ENCODE data around the gene CPNE5.

CPNE5 gene

GRCh38 chr6:36759148-36759759, 80.0 kb downstream of the CPNE5 start:
- ChIA-PET POLR2A (interaction anchor here (0.5 to 1.5 kb wide), 4 partner anchors 69 to 161 kb away, joined by 3 to 7 read pairs (median 4); no protein-coding TSS in a partner anchor), CTCF (interaction anchor here (0.5 to 19.6 kb wide), 77 partner anchors 8 to 553 kb away, joined by 3 to 521 read pairs (median 4); partner anchors contain the start of genes C6orf89 and RAB44)

GRCh38 chr6:36758516-36759147, 80.6 kb downstream of the CPNE5 start:
- no peak overlapping the region for H3K4me3 ChIP-seq (ENCODE audit: low read depth, low read length)
- no peak for DNase-seq (ENCODE audit: low read depth, low spot score)
- POLR2A ChIA-PET: interaction anchor here (1.0 to 1.5 kb wide), 3 partner anchors 69 to 160 kb away, joined by 3 to 7 read pairs (median 6); no protein-coding TSS in a partner anchor
- TF ChIP-seq, protein P1, sequence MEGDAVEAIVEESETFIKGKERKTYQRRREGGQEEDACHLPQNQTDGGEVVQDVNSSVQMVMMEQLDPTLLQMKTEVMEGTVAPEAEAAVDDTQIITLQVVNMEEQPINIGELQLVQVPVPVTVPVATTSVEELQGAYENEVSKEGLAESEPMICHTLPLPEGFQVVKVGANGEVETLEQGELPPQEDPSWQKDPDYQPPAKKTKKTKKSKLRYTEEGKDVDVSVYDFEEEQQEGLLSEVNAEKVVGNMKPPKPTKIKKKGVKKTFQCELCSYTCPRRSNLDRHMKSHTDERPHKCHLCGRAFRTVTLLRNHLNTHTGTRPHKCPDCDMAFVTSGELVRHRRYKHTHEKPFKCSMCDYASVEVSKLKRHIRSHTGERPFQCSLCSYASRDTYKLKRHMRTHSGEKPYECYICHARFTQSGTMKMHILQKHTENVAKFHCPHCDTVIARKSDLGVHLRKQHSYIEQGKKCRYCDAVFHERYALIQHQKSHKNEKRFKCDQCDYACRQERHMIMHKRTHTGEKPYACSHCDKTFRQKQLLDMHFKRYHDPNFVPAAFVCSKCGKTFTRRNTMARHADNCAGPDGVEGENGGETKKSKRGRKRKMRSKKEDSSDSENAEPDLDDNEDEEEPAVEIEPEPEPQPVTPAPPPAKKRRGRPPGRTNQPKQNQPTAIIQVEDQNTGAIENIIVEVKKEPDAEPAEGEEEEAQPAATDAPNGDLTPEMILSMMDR (IDR thresholded peaks at IDR 0.05; ENCODE audit: insufficient read depth, low read length, missing control alignments): no peak
- CTCF ChIA-PET: interaction anchor here (0.6 to 19.6 kb wide), 63 partner anchors 7 to 554 kb away, joined by 3 to 521 read pairs (median 5); partner anchors contain the start of genes C6orf89 and RAB44

More at GRCh38 chr6:36759148-36759759, 80.0 kb downstream of the CPNE5 start:
- TF ChIP-seq, protein P1 (IDR thresholded peaks at IDR 0.05; ENCODE audit: insufficient read depth, low read length, missing control alignments): peak; percentile 99
- no peak for DNase-seq (ENCODE audit: low read depth, low spot score)
- no peak overlapping the region for H3K4me3 ChIP-seq (ENCODE audit: low read depth, low read length)

DNA sequence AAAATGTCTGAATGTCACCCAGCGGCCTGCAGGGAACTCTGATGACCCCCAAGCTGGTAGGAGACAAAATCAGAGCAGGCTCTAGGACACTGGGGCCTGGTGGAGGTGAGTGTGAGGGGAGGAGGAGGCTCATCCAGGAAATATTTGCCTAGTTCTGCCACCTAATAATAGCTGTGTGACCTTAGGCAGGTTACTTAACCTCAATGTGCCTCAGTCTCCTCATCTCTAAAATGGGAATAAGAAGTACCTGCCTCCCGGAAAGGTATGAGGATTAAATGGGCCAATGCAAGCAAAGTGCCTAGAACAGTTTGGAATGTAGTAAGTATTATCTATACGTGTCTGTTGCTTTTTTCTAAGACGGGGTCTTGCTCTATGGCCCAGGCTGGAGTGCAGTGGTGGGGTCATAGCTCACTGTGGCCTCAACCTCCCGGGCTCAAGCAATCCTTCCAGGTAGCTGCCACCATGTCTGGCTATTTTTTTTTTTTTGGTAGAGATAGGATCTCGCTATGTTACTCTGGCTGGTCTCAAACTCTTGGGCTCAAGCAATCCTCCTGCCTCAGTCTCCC, 81.2 kb downstream of the CPNE5 start:
- H3K4me3 ChIP-seq (ENCODE audit: low read depth, low read length): no peak overlapping the region
- ChIA-PET CTCF (interaction anchor here (0.6 to 19.6 kb wide), 35 partner anchors 7 to 399 kb away, joined by 3 to 521 read pairs (median 7); partner anchors contain the start of genes C6orf89 and RAB44), POLR2A (no interaction called here)
- DNase-seq (ENCODE audit: low read depth, low spot score): no peak
- TF ChIP-seq, protein P1 (IDR thresholded peaks at IDR 0.05; ENCODE audit: insufficient read depth, low read length, missing control alignments): no peak

DNA sequence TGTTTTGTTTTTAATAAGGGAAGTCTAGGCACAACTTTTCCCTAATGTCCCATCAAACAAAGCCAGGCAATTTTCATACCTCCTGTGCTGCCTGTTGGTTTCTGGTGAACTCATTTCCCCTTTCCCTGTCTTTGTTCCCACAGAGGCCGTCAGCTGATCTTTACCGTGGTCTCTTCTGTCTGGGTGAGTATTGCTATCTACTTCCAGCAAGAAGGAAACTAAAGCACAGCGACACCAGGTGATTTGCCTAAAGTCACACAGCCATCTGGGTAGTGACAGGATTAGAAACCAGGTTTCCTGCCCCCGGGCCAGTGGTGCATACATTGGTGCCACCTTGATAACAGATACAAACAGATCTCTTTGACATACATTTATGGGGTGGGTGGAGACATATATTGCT, 82.0 kb downstream of the CPNE5 start:
- no peak overlapping the region for H3K4me3 ChIP-seq (ENCODE audit: low read depth, low read length)
- TF ChIP-seq, protein P1 (IDR thresholded peaks at IDR 0.05; ENCODE audit: insufficient read depth, low read length, missing control alignments): no peak
- ChIA-PET POLR2A (no interaction called here), CTCF (interaction anchor here (1.1 to 11.7 kb wide), 8 partner anchors 9 to 261 kb away, joined by 3 to 167 read pairs (median 57); no protein-coding TSS in a partner anchor)
- no peak for DNase-seq (ENCODE audit: low read depth, low spot score)

DNA sequence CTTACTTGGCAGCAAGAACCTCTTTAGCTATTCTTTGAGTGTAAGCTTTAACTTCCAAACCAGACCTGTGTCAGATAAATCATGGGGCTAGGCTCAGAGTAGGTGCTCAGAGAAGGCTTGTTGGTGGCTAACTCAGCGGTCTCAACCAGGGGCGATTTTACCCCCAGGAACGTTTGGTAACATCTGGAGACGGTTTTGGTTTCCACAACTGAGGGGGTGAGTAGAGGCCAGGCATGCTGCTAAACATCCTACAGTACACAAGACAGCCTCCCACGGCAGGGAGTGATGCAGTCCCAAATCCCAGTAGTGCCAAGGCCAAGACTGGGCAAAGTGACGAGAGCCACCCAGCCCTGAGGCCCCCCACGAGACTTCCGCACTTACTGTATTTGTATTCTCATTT, 82.5 kb downstream of the CPNE5 start:
- TF ChIP-seq, protein P1 (IDR thresholded peaks at IDR 0.05; ENCODE audit: insufficient read depth, low read length, missing control alignments): no peak
- no peak overlapping the region for H3K4me3 ChIP-seq (ENCODE audit: low read depth, low read length)
- ChIA-PET POLR2A (no interaction called here), CTCF (interaction anchor here (1.0 to 11.7 kb wide), 5 partner anchors 10 to 262 kb away, joined by 3 to 167 read pairs (median 39); no protein-coding TSS in a partner anchor)
- DNase-seq (ENCODE audit: low read depth, low spot score): no peak
